GM12891 (cell line): Measurements from ENCODE around the gene DACH1.

Experiments
- PAX5 ChIP-seq: IDR thresholded peaks from 2 replicates; pipeline ENCODE4 v1.6.1; 2011; ENCODE audit warnings: low read length, moderate library complexity, mild to moderate bottlenecking; ENCODE audit not compliant: insufficient read depth, severe bottlenecking
- POLR2A ChIP-seq: IDR thresholded peaks from 2 replicates; pipeline ENCODE4 v1.6.1; 2011; ENCODE audit warnings: low read depth, low read length, control low read depth
- POLR2AphosphoS5 ChIP-seq: IDR thresholded peaks from 2 replicates; pipeline ENCODE4 v1.6.1; 2011; ENCODE audit warnings: low read depth, low read length, control low read depth
- POU2F2 ChIP-seq: IDR thresholded peaks from 2 replicates; pipeline ENCODE4 v1.6.1; 2011; ENCODE audit warnings: low read depth, mild to moderate bottlenecking, control low read depth, low read length, moderate library complexity
- SPI1 ChIP-seq: IDR thresholded peaks from 2 replicates; pipeline ENCODE4 v1.6.1; 2011; ENCODE audit warnings: low read depth, low read length, control low read depth
- TAF1 ChIP-seq: IDR thresholded peaks from 2 replicates; pipeline ENCODE4 v1.6.1; 2011; ENCODE audit warnings: low read depth, low read length, control low read depth

- no peak for TF ChIP-seq POLR2A
- no peak for TF ChIP-seq PAX5
- no peak for TF ChIP-seq TAF1
- TF ChIP-seq POLR2AphosphoS5: no peak
- no peak for TF ChIP-seq SPI1
- TF ChIP-seq POU2F2: no peak
Measured at GRCh38 chr13:71645467-71645866, 221.5 kb downstream of the DACH1 start.
